ENCODE data around the gene C3orf22. TPM values are rescaled to one million over a fixed set of nuclear protein-coding genes. Genes with fewer than 3 reads are reported as not detected.

C3orf22 gene
- total RNA-seq, 2 donors from 2014 or later = not detected

DNA sequence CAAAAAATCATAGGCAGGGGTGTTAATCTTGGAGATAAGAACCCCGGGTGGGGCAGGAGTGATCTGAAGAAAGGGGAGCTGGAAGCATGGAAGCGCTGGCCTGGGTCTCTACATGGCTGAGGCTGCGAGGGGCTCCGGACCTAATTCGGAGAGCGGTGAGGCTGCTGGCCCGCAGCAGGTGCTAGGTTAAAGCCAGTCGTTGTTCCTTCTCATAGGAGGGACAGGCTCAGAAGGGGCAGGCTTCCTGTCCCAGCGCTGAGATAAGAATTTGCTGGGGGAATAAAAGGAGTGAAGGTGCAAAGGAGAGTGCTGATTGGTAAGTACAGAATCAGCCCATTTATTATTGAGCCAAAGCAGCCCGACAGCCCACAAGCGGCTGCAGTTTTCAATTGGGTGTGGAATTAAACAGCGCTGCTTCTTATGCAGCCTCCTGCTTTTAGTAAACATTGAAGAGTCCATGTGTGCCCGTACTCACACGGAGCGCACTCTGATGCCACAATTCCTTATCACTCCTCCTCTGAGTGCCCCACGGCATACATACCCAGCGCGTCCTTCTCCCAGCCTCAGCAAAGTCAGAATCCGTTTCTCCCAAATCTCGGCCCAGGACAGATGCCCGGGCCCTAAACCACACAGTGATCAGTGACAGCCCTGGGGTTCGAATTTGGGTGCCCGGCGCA, 17.6 kb downstream of the C3orf22 start:
- H3K27ac ChIP-seq = no peak overlapping the region
- H3K9me3 ChIP-seq = no peaks in the 10 kb centered on the region
- H3K4me3 ChIP-seq = no peak overlapping the region
- H3K27me3 ChIP-seq = no peaks in the 10 kb centered on the region
- no peaks in the 10 kb centered on the region for H3K36me3 ChIP-seq (replicated peaks in 1 of 2; ENCODE audit: insufficient read depth in 1 of 2, low read depth in 2 of 2)
- DNase-seq (peak in 2 of 4 donors; percentile 0 to 4), ATAC-seq (no peak)
- H3K4me1 ChIP-seq = no peaks in the 10 kb centered on the region
- WGBS, 2 donors = 58 to 72% methylated on average over 22 to 24 of the region's 24 CpGs
- no peak for TF ChIP-seq POLR2A (IDR thresholded peaks at IDR 0.05)
- TF ChIP-seq, protein P1, sequence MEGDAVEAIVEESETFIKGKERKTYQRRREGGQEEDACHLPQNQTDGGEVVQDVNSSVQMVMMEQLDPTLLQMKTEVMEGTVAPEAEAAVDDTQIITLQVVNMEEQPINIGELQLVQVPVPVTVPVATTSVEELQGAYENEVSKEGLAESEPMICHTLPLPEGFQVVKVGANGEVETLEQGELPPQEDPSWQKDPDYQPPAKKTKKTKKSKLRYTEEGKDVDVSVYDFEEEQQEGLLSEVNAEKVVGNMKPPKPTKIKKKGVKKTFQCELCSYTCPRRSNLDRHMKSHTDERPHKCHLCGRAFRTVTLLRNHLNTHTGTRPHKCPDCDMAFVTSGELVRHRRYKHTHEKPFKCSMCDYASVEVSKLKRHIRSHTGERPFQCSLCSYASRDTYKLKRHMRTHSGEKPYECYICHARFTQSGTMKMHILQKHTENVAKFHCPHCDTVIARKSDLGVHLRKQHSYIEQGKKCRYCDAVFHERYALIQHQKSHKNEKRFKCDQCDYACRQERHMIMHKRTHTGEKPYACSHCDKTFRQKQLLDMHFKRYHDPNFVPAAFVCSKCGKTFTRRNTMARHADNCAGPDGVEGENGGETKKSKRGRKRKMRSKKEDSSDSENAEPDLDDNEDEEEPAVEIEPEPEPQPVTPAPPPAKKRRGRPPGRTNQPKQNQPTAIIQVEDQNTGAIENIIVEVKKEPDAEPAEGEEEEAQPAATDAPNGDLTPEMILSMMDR (IDR thresholded peaks at IDR 0.05) = no peak
- intact Hi-C loops (cut with DNase I) = no loop called here

DNA sequence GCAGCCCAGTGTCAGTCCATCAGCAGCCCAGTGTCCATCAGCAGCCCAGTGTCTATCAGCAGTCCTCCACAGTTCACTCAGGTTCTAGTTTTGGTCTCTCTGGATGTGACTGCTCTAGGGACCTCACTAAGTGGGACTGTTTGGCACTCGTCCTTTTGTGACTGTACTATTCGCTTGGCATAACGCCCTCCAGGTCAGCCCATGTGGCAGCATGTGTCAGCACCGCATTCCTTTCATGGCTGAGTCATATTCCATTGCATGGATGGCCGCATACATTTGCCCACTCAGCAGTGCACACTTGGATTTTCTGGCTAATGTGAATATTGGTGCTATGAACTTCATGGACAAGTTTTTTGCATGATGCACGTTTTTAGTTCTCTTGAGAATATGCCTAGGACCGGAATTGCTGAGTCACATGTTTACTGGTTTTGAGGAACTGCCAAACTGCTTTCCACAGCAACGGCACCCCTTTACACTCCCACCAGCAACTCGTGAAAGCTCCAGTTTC, 18.3 kb downstream of the C3orf22 start:
- ATAC-seq (no peak), DNase-seq (peak in 3 of 4 donors; percentile 11 to 60 (median 28))
- Histone ChIP-seq H3K4me1 (no peaks in the 10 kb centered on the region), H3K4me3 (no peak overlapping the region), H3K27ac (no peak overlapping the region), H3K9me3 (no peaks in the 10 kb centered on the region), H3K36me3 (replicated peaks in 1 of 2; ENCODE audit: insufficient read depth in 1 of 2, low read depth in 2 of 2) (no peaks in the 10 kb centered on the region), H3K27me3 (no peaks in the 10 kb centered on the region)
- no peak for TF ChIP-seq POLR2A (IDR thresholded peaks at IDR 0.05)
- TF ChIP-seq, protein P1 (IDR thresholded peaks at IDR 0.05) = no peak
- 35 to 36% methylated on average over 9 of the region's 9 CpGs for WGBS, 2 donors
- intact Hi-C loops (cut with DNase I) = no loop called here

DNA sequence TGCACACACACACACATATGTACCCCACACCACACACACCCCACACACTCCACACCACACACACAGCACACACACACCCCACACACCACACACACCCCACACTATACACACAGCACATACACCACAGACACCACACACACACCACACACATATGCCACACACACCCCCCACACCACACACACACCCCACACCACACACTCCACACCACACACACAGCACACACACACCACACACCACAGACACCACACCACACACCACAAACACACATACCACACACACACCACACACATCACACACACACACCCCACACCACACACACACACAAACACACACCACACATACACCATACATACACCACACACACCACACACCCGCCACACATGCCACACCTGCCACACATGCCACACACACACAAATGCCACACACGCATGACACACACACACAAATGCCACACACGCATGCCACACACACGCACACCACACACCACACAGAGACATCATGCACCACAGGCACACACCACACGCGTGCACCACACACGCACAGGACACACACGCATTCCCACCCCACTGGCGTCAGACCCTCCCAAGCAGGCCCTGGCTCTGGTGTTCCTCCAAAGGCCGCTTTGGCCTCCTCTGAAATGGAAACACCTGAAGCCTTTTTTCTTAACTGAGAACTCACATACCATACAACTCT, 19.0 kb downstream of the C3orf22 start:
- H3K9me3 ChIP-seq = no peaks in the 10 kb centered on the region
- H3K4me3 ChIP-seq = no peak overlapping the region
- no peak overlapping the region for H3K27ac ChIP-seq
- TF ChIP-seq, protein P1 (IDR thresholded peaks at IDR 0.05) = no peak
- TF ChIP-seq POLR2A (IDR thresholded peaks at IDR 0.05) = no peak
- H3K27me3 ChIP-seq = no peaks in the 10 kb centered on the region
- WGBS, 2 donors = 87 to 88% methylated on average over 10 of the region's 10 CpGs
- peak in 2 of 4 donors; percentile 1 to 2 for DNase-seq
- ATAC-seq = no peak
- intact Hi-C loops (cut with DNase I) = no loop called here
- no peaks in the 10 kb centered on the region for H3K36me3 ChIP-seq (replicated peaks in 1 of 2; ENCODE audit: insufficient read depth in 1 of 2, low read depth in 2 of 2)
- H3K4me1 ChIP-seq = no peaks in the 10 kb centered on the region

DNA sequence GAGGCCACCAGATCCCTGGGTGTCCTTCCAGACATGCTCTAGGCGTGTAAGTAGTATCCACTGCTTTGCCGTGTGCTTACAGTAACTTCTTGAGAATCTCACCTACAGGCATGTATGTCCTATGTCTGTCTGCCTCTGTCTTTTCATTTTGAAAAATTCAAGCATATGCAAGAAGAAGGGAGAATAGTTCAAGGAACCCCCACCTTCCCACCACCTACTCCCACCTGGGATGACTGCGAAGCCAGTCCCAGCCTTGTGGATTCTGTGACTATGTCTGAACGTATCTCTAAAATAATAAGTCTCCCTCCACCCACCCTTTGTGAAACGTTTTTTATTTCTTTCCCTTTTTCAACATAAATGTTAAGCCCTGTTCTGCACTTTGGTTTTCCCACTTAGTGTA, 19.8 kb downstream of the C3orf22 start:
- intact Hi-C loops (cut with DNase I) = no loop called here
- ATAC-seq = no peak
- H3K36me3 ChIP-seq (replicated peaks in 1 of 2; ENCODE audit: insufficient read depth in 1 of 2, low read depth in 2 of 2) = no peaks in the 10 kb centered on the region

More for the DNA sequence above, 19.8 kb downstream of the C3orf22 start:
- H3K9me3 ChIP-seq = no peaks in the 10 kb centered on the region
- DNase-seq = peak in 1 of 4 donors; percentile 1
- H3K27ac ChIP-seq = no peak overlapping the region
- H3K4me3 ChIP-seq = no peak overlapping the region
- no peaks in the 10 kb centered on the region for H3K4me1 ChIP-seq
- TF ChIP-seq, protein P1 (IDR thresholded peaks at IDR 0.05) = no peak
- no peak for TF ChIP-seq POLR2A (IDR thresholded peaks at IDR 0.05)
- 41 to 43% methylated on average over 5 of the region's 5 CpGs for WGBS, 2 donors
- no peaks in the 10 kb centered on the region for H3K27me3 ChIP-seq
